SK-N-SH (cell line): ENCODE results near the gene WWC2. TPM values are rescaled to one million over a fixed set of nuclear protein-coding genes. Genes with fewer than 3 reads are reported as not detected.

Experiments
- ELF1 ChIP-seq: IDR thresholded peaks from 2 replicates; pipeline ENCODE4 v1.4.0; 2012
- EP300 ChIP-seq, 2 experiments: IDR thresholded peaks; 2 replicates each; pipeline versions ENCODE4 v1.4.0 to v1.6.1; 2012; ENCODE audit warnings: borderline replicate concordance in 1 of 2, low read depth in 1 of 2, low read length in 1 of 2
- EZH2phosphoT487 ChIP-seq: fragments of 200-600 bp; sonication (generic); IDR thresholded peaks from 2 replicates; pipeline ENCODE4 v1.6.1; 2017; ENCODE audit warnings: low read depth, mixed run types, mild to moderate bottlenecking, antibody characterized with exemption, moderate library complexity, borderline replicate concordance
- FOSL2 ChIP-seq: IDR thresholded peaks from 2 replicates; pipeline ENCODE4 v1.4.0; 2012; ENCODE audit warnings: low read depth, mild to moderate bottlenecking, moderate library complexity, borderline replicate concordance
- FOXM1 ChIP-seq: IDR thresholded peaks from 2 replicates; pipeline ENCODE4 v1.4.0; 2012; ENCODE audit warnings: low read depth, mild to moderate bottlenecking
- GABPA ChIP-seq: IDR thresholded peaks from 2 replicates; pipeline ENCODE4 v1.4.0; 2012; ENCODE audit warnings: low read depth, mild to moderate bottlenecking
- GATA2 ChIP-seq: sonication (generic); formaldehyde crosslinking; IDR thresholded peaks from 2 replicates; pipeline ENCODE4 v1.5.0; 2020; ENCODE audit warnings: mild to moderate bottlenecking, missing genetic modification reagents
- JUND ChIP-seq: IDR thresholded peaks from 2 replicates; pipeline ENCODE4 v1.4.0; 2012
- MEF2A ChIP-seq: IDR thresholded peaks from 2 replicates; pipeline ENCODE4 v1.4.0; 2012; ENCODE audit warnings: low read depth, borderline replicate concordance
- NFIC ChIP-seq: IDR thresholded peaks from 2 replicates; pipeline ENCODE4 v1.4.0; 2012; ENCODE audit warnings: borderline replicate concordance
- NRF1 ChIP-seq: IDR thresholded peaks from 2 replicates; pipeline ENCODE4 v1.6.1; 2012; ENCODE audit warnings: low read depth, mild to moderate bottlenecking, low read length
- PBX3 ChIP-seq: IDR thresholded peaks from 2 replicates; pipeline ENCODE4; 2012
- RCOR1 ChIP-seq: fragments of 150-350 bp; IDR thresholded peaks from 2 replicates; pipeline ENCODE4 v1.6.1; 2017; ENCODE audit warnings: antibody characterized with exemption, low read length
- REST ChIP-seq: IDR thresholded peaks from 2 replicates; pipeline ENCODE4 v1.6.1; 2012; ENCODE audit warnings: mild to moderate bottlenecking, low read depth, low read length, moderate library complexity
- TEAD4 ChIP-seq: IDR thresholded peaks from 2 replicates; pipeline ENCODE4 v1.4.0; 2012; ENCODE audit warnings: mild to moderate bottlenecking, borderline replicate concordance; ENCODE audit not compliant: insufficient read depth
- YY1 ChIP-seq: IDR thresholded peaks from 2 replicates; pipeline ENCODE4 v1.4.0; 2012; ENCODE audit warnings: low read depth, mild to moderate bottlenecking
- polyA plus RNA-seq, 3 experiments: library from polyadenylated mRNA; depleted of rRNA; stranded (reverse); fragments of >200 nt; gene quantifications; 2 replicates each; pipeline ENCODE4 v1.2.3, GENCODE V29; 2012
- TF ChIP-seq, protein P1 (sequence below): fragments of 200-600 bp; sonication (generic); IDR thresholded peaks from 2 replicates; pipeline ENCODE4 v1.6.1; 2017; ENCODE audit warnings: antibody characterized with exemption, mild to moderate bottlenecking, moderate library complexity
- TF ChIP-seq, protein P2 (sequence below): IDR thresholded peaks from 2 replicates; pipeline ENCODE4 v1.4.0; 2012; ENCODE audit warnings: low read depth
- TF ChIP-seq, protein P3 (sequence below): fragments of 150-350 bp; IDR thresholded peaks from 2 replicates; pipeline ENCODE4 v1.6.1; 2016; ENCODE audit warnings: mild to moderate bottlenecking, low read depth, low read length

The WWC2 gene
- polyA plus RNA-seq, 1 of the 3 experiments (the other 2 are of a cell fraction) = 18.4 TPM

DNA sequence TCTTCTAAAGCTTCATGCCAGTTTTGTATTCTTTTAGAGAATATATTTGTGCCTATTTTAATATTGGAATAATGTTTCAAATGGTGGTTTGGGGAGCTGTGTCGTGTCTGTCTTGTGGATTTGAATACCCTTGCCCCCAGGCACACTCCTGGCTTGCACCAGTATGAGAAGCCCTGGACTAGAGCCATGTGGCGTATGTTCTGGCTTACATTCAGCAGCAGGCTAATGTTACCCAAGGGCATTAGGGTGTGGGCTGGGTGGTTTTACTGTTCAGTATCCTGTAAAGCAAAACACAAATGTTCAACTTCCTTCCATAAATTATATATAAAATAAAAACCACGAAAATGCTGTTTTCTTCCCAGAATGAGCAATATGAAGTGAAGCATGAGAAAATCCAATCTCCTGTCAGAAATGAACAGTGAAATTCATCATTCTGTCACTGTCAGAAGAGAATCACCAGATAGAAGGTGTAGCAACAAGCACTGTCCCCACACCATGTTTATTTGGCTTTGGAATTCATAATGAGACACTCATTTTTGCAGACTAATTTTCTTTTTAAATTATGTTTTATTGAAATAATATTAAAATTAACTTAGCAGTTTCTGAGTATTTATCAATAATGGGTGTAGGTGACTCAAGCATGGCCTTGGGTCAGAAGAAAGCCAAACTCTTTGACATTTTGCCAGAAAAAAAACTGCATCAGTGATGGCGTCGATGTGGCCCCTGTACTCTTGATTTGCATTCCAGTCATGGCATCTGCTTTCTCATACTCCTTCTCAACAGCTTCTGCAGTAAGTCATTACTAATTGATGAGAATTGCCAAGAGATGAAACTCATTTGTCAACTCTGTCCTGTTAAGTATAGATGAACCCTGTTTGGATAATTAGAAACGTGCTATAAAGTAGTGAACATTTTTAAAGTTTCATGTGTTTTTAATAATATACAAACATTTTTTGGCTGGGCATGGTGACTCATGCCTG, 43.8 kb downstream of the WWC2 start (continued):
- TF ChIP-seq YY1 (0 out of 2 replicates have a peak, but pooled peaks have one; percentile 49), ELF1 (no peak), NFIC (peak; percentile 78), TEAD4 (0 out of 2 replicates have a peak, but pooled peaks have one; percentile 25), MEF2A (no peak), NRF1 (no peak), REST (no peak), FOXM1 (no peak), FOSL2 (peak; percentile 42; the same call in 1 of the 2 replicates), JUND (peak; percentile 27), EZH2phosphoT487 (no peak), EP300 (IDR thresholded peaks at IDR 0.05; ENCODE audit: borderline replicate concordance in 1 of 2, low read depth in 1 of 2, low read length in 1 of 2) (peak; percentile 14 to 83; a peak in 2 of 4 replicates), GABPA (no peak), PBX3 (peak; percentile 54; the same call in 1 of the 2 replicates), RCOR1 (peak; percentile 75; the same call in 1 of the 2 replicates), GATA2 (no peak)
- TF ChIP-seq, protein P1, sequence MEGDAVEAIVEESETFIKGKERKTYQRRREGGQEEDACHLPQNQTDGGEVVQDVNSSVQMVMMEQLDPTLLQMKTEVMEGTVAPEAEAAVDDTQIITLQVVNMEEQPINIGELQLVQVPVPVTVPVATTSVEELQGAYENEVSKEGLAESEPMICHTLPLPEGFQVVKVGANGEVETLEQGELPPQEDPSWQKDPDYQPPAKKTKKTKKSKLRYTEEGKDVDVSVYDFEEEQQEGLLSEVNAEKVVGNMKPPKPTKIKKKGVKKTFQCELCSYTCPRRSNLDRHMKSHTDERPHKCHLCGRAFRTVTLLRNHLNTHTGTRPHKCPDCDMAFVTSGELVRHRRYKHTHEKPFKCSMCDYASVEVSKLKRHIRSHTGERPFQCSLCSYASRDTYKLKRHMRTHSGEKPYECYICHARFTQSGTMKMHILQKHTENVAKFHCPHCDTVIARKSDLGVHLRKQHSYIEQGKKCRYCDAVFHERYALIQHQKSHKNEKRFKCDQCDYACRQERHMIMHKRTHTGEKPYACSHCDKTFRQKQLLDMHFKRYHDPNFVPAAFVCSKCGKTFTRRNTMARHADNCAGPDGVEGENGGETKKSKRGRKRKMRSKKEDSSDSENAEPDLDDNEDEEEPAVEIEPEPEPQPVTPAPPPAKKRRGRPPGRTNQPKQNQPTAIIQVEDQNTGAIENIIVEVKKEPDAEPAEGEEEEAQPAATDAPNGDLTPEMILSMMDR = no peak
- TF ChIP-seq, protein P2, sequence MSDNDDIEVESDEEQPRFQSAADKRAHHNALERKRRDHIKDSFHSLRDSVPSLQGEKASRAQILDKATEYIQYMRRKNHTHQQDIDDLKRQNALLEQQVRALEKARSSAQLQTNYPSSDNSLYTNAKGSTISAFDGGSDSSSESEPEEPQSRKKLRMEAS = no peak
- TF ChIP-seq, protein P3, sequence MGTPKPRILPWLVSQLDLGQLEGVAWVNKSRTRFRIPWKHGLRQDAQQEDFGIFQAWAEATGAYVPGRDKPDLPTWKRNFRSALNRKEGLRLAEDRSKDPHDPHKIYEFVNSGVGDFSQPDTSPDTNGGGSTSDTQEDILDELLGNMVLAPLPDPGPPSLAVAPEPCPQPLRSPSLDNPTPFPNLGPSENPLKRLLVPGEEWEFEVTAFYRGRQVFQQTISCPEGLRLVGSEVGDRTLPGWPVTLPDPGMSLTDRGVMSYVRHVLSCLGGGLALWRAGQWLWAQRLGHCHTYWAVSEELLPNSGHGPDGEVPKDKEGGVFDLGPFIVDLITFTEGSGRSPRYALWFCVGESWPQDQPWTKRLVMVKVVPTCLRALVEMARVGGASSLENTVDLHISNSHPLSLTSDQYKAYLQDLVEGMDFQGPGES = no peak
